GM19397 (cell line): ENCODE results near the gene RTN4RL1.

Experiments
- ATAC-seq: cut with Tn5 transposase; IDR thresholded peaks from one replicate; pipeline ENCODE4 v1.9.1; 2021; ENCODE audit warnings: mild to moderate bottlenecking, moderate library complexity; ENCODE audit not compliant: unreplicated experiment

RTN4RL1 gene

GRCh38 chr17:1978396-1978949, 46.7 kb downstream of the RTN4RL1 start:
- ATAC-seq: no peak

GRCh38 chr17:1977583-1978395, 47.3 kb downstream of the RTN4RL1 start:
- ATAC-seq: no peak

- ATAC-seq: no peak
Measured at GRCh38 chr17:1976683-1977064, 48.5 kb downstream of the RTN4RL1 start.

GRCh38 chr17:1976000-1976682, 49.0 kb downstream of the RTN4RL1 start:
- no peak for ATAC-seq

- ATAC-seq: no peak
Measured at GRCh38 chr17:1975573-1975972, 49.6 kb downstream of the RTN4RL1 start.

- no peak for ATAC-seq
Measured at GRCh38 chr17:1972487-1973160, 52.5 kb downstream of the RTN4RL1 start.

- ATAC-seq: no peak
Measured at GRCh38 chr17:1970843-1971384, 54.2 kb downstream of the RTN4RL1 start.

- ATAC-seq: no peak
Measured at GRCh38 chr17:1969712-1970111, 55.4 kb downstream of the RTN4RL1 start.

- no peak for ATAC-seq
Measured at GRCh38 chr17:1967213-1967612, 57.9 kb downstream of the RTN4RL1 start.

- ATAC-seq: no peak
Measured at GRCh38 chr17:1966274-1967086, 58.7 kb downstream of the RTN4RL1 start.

- no peak for ATAC-seq
Measured at GRCh38 chr17:1965556-1966273, 59.4 kb downstream of the RTN4RL1 start.

- no peak for ATAC-seq
Measured at GRCh38 chr17:1963250-1963649, 61.9 kb downstream of the RTN4RL1 start.

- ATAC-seq: no peak
Measured at GRCh38 chr17:1961189-1961588, 63.9 kb downstream of the RTN4RL1 start.

GRCh38 chr17:1960545-1960912, 64.6 kb downstream of the RTN4RL1 start:
- no peak for ATAC-seq

- no peak for ATAC-seq
Measured at GRCh38 chr17:1959871-1960544, 65.1 kb downstream of the RTN4RL1 start.

GRCh38 chr17:1958134-1958881, 66.8 kb downstream of the RTN4RL1 start:
- no peak for ATAC-seq

- no peak for ATAC-seq
Measured at GRCh38 chr17:1957037-1957436, 68.1 kb downstream of the RTN4RL1 start.

- ATAC-seq: no peak
Measured at GRCh38 chr17:1956134-1956533, 69.0 kb downstream of the RTN4RL1 start.

- ATAC-seq: no peak
Measured at GRCh38 chr17:1953831-1954230, 71.3 kb downstream of the RTN4RL1 start.
